ENCODE data around the gene PCYT1A. TPM values are rescaled to one million over a fixed set of nuclear protein-coding genes. Genes with fewer than 3 reads are reported as not detected.

Gene PCYT1A
- total and polyA plus RNA-seq, 2 of the 13 experiments (the other 11 are each of a cell fraction or from before 2014, with no cell fraction given), result 26.4 to 45.3 TPM

- TF ChIP-seq THAP9 (CRISPR knock-in tag; IDR thresholded peaks at IDR 0.05; ENCODE audit: borderline replicate concordance) (0 out of 2 replicates have a peak, but pooled peaks have one; percentile 15), ZNF674 (CRISPR knock-in tag; IDR thresholded peaks at IDR 0.05; ENCODE audit: low read depth) (no peak), NAIF1 (CRISPR knock-in tag; IDR thresholded peaks at IDR 0.05; ENCODE audit: borderline replicate concordance) (no peak), HCFC1 (IDR thresholded peaks at IDR 0.05; ENCODE audit: low read depth, low read length) (no peak), HDAC2 (CRISPR knock-in tag; IDR thresholded peaks at IDR 0.05) (no peak), ZFX (CRISPR knock-in tag; IDR thresholded peaks at IDR 0.05; ENCODE audit: low read depth) (peak; percentile 80), CCAR2 (optimal IDR thresholded peaks at IDR 0.05; ENCODE audit: low read depth, low read length) (no peak), FOXJ3 (CRISPR knock-in tag; IDR thresholded peaks at IDR 0.05; ENCODE audit: borderline replicate concordance) (no peak), PRDM15 (CRISPR knock-in tag; IDR thresholded peaks at IDR 0.05) (peak; percentile 71; the same call in 1 of the 2 replicates), NR3C1 (CRISPR knock-in tag; IDR thresholded peaks at IDR 0.05) (no peak), ZBTB7A (CRISPR knock-in tag; IDR thresholded peaks at IDR 0.05) (0 out of 2 replicates have a peak, but pooled peaks have one; percentile 17), ZNF280D (CRISPR knock-in tag; IDR thresholded peaks at IDR 0.05) (no peak), ARHGAP35 (CRISPR knock-in tag; IDR thresholded peaks at IDR 0.05; ENCODE audit: borderline replicate concordance) (no peak), MED1 (CRISPR knock-in tag; IDR thresholded peaks at IDR 0.05) (0 out of 2 replicates have a peak, but pooled peaks have one; percentile 25), LRRFIP1 (CRISPR knock-in tag; conservative IDR thresholded peaks at IDR 0.05) (no peak), ZNF772 (CRISPR knock-in tag; IDR thresholded peaks at IDR 0.05) (no peak), RFX1 (IDR thresholded peaks at IDR 0.05) (no peak)
Observed at GRCh38 chr3:196189566-196190347, 97.8 kb downstream of the PCYT1A start (continued).
